GM18505 (cell line): ENCODE measurements around the gene SLC35G2.

Experiments
- ATAC-seq: cut with Tn5 transposase; IDR thresholded peaks from one replicate; pipeline ENCODE4 v1.9.1; 2021; ENCODE audit not compliant: unreplicated experiment
- POLR2A ChIP-seq: IDR thresholded peaks from 4 replicates; pipeline ENCODE4 v1.6.1; 2011; ENCODE audit warnings: borderline replicate concordance; ENCODE audit not compliant: insufficient read depth, insufficient read length; ENCODE audit errors: extremely low read depth

The SLC35G2 gene

GRCh38 chr3:136817448-136817847 lies 1.5 kb upstream of the SLC35G2 start:
- no peak for ATAC-seq
- no peak for TF ChIP-seq POLR2A

DNA sequence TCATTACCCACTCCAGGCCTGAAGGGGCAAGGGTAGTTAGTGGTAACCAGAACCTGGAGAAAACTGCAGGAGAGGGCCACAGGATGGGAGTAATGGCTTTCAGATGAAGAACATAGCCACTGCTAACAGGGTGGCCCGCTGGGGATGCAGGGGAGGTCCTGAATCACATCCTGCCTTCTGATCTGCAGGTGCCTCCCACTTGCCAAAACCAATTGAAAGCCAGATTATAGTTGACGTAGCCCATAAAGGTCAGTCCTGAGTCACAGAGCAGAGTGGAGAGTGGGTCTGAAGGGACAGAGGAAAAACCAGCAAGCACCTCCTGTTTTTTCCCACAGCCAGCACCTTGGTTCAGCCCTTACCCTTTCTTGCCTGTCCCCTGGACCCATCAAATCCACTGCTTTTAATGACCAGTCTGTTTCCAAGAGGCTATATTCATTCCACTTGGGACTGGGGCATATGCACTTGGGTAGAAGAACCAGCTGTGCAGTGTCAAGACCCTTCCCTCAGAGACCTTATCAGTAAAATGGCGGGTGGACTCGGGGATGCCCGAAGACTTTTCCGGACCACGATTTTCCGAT lies 646 bp upstream of the SLC35G2 start:
- TF ChIP-seq POLR2A, result no peak
- ATAC-seq, result no peak

- ATAC-seq, result no peak
- TF ChIP-seq POLR2A, result no peak
Measured at GRCh38 chr3:136819392-136819730, 435 bp downstream of the SLC35G2 start.

GRCh38 chr3:136819731-136820679 lies 1.1 kb downstream of the SLC35G2 start:
- no peak for ATAC-seq
- no peak for TF ChIP-seq POLR2A

- TF ChIP-seq POLR2A, result no peak
Measured at GRCh38 chr3:136831461-136831860, 12.5 kb downstream of the SLC35G2 start.

DNA sequence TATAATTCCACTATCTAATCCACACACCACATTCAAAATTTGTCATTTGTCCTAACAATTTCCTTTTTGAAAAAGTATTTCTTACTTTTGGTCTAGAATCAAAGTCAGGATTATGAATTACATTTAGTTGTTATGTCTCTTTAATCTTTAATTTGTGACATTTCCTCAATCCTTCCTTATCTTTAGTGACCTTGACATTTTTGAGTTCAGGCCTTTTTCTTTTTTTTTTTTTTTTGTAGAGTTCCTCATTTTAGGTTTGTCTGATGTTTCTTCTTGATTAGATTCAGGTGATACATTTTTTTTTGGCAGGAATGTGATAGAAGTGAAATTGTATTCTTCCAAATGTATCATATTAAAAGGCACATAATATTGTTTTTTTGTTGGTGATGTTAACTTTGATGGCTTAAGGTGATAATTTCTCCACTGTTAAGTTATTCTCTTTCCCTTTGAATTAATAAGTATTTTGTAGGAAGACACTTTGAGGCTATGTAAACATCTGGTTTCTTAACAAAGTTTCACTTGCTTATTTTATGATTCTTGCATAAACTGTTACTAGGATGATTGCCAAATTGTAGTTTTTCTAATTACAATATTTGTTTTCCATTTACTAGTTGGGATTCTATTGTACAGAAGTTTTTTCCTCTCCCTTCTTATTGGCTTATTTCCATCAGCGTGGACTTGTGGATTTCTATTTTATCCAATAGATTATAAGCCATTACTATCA lies 16.3 kb downstream of the SLC35G2 start:
- no peak for TF ChIP-seq POLR2A
- no peak for ATAC-seq

More at GRCh38 chr3:136831461-136831860, 12.5 kb downstream of the SLC35G2 start:
- ATAC-seq, result no peak

DNA sequence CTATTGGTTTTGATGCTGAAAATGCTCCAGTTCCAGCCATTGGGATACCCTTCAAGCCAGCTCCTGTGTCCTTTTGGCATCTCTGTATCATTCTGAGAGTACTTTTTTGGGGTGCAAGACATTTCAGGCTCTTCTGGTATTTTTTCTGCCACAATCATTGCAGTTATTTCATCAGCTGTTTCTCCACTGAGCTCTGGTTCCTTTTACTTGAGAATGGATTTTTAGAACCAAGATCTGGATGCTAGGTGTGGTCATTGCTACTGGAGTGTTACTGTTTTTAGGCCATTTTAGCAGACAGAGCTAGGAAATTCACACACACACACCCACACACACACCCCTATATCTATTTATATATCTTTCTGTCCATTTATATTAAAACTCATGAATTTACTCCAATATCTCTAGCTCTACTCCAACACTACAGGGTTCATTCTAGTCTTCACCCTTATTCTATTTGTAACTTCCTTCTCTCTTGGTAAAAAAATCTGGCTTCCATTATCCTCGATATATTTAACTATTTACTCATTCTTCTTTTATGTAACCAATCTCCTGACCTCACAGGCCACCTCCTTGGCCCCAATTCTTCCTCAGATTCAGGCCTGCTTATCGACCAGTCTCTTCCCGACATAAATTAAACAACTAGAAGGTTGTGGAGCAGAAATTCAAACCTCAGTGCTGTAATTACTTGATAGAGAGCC lies 17.0 kb downstream of the SLC35G2 start:
- no peak for ATAC-seq
- no peak for TF ChIP-seq POLR2A

- TF ChIP-seq POLR2A, result no peak
- no peak for ATAC-seq
Measured at GRCh38 chr3:136836511-136837156, 17.7 kb downstream of the SLC35G2 start.

DNA sequence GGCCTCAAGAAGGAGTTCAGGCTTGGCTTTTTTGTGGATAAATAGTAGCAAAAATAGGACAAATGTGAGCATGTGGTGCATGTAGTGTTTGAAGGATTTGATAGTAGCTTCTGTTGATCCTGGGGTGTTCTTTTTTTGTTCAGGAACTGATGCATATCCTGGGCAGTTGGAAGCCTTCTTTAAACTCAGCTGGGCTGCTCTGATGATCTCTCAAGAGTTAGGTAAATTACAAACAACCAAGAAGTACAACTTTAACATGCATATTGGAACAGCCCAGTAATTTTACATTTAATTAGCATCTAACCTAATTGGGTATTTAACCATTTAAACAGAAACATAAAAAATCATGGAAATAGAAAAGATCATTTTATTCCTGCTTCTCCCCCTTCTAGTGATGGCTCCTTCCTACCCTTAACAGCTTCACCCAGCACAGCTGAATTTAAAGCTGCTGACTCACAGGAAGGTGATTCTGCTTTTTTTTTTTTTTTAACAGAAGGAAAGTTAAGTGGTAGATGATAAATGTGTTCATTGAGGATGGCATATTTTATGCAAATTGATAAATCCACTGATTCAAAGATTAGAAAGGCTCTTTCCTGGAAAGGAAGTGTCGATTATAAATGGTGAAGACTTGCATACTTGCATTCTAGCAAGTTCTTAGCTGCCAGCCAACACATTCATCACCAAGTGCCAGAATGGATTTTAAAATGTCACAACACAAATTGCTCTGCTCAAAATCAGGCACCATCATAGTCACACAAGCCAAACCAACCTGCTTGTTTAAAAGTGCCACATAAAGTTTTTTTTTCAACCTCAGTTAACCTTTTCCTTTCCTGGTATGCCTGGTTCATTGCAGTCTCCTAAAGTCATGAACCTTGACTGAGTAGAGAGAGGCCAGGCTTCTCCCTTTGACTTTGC lies 20.0 kb downstream of the SLC35G2 start:
- ATAC-seq, result no peak
- TF ChIP-seq POLR2A, result no peak

- ATAC-seq, result no peak
Measured at GRCh38 chr3:136839556-136839931, 20.6 kb downstream of the SLC35G2 start.

DNA sequence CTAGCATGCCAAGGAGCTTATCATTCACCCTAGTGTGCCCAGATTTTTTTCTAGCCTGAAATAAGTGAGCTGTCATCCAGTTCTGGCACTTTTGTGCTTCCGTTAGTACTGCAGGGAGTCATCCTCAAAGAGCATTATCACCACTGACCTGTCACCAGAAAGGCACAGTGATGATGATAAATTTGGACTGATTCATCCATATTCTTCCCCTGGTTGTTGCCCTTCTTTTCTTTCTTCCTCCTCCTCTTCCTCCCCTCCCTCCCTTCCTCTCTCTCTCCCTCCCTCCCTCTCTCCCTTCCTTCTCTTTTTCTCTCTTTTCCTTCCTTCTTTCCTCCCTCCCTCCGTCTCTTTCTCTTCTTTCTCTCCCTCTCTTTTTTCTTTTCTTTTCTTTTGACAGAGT lies 21.3 kb downstream of the SLC35G2 start:
- no peak for TF ChIP-seq POLR2A
- ATAC-seq, result no peak

More at GRCh38 chr3:136839556-136839931, 20.6 kb downstream of the SLC35G2 start:
- TF ChIP-seq POLR2A, result no peak

- ATAC-seq, result no peak
- no peak for TF ChIP-seq POLR2A
Measured at GRCh38 chr3:136842294-136842693, 23.4 kb downstream of the SLC35G2 start.

DNA sequence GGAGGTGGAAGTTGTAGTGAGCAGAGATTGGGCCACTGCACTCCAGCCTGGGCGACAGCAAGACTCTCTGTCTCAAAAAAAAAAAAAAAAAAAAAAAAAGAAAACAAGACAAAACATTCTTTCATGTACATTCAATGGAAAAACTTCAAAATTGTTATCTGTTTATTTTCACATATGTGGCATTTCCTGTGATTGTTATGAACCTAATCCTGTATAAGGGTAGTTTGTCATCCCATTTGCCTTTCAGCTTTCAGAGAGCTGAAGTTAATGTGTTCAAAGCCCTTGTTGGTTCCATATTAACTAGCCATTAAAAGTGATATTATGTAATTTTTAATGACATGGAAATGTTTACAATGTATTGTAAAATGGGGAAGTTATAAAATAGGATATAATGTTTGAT lies 25.8 kb downstream of the SLC35G2 start:
- no peak for TF ChIP-seq POLR2A
- no peak for ATAC-seq
